ENCODE data around the gene MUC20.

DNA sequence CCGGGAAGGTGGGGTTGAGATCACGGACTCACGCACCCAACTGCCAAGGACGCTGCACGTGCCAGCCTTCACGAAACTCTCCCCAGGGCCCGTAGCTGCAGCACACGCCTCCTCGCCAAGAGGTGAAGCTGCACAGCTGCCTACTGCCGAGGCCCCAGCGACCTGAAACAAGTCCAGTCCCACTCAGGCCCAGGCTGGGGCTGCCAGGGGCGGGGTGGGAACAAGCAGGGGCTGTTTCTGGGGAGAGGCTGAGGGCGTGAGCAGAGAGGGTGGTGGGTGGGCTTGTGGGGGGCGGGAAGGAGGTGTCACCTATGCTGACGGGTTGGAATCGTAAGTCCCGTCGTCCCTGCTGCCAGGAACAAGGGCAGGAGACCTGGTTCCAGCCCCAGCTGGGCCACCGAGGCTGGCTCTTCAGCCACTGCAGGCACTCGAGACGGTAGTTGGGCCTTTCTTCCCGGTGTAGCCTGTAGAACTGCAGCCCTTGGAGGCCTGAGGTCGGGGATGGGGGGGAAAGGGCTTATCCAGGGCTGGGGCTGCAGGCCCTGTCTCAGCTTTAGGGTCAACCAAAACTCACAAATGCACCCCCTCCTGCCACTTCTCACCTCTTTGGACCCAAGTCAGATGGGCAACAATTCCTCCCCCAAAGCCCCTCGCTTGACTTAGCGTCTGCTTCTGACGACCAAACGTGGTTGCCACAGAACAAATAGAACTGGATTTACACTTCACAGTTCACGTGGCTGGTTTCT is 44.4 kb downstream of the MUC20 start:
- TF ChIP-seq, protein P1, sequence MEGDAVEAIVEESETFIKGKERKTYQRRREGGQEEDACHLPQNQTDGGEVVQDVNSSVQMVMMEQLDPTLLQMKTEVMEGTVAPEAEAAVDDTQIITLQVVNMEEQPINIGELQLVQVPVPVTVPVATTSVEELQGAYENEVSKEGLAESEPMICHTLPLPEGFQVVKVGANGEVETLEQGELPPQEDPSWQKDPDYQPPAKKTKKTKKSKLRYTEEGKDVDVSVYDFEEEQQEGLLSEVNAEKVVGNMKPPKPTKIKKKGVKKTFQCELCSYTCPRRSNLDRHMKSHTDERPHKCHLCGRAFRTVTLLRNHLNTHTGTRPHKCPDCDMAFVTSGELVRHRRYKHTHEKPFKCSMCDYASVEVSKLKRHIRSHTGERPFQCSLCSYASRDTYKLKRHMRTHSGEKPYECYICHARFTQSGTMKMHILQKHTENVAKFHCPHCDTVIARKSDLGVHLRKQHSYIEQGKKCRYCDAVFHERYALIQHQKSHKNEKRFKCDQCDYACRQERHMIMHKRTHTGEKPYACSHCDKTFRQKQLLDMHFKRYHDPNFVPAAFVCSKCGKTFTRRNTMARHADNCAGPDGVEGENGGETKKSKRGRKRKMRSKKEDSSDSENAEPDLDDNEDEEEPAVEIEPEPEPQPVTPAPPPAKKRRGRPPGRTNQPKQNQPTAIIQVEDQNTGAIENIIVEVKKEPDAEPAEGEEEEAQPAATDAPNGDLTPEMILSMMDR (IDR thresholded peaks at IDR 0.05; ENCODE audit: insufficient read depth, low read depth, low read length): no peak
- TF ChIP-seq EZH2 (IDR thresholded peaks at IDR 0.05; ENCODE audit: insufficient read depth, low read length): no peak
